Cardiac fibroblast (primary cell): ENCODE results near the gene PTPRG.

Source experiments
- DNase-seq, 2 donors: peaks; one replicate each; pipeline versions ENCODE4 v3.0.0 to v3.0.0-alpha.2; 2010; ENCODE audit warnings: low read depth in 2 of 2
- H3K4me3 ChIP-seq, 2 donors: replicated peaks in 1 of 2; 1 replicate in 1 of 2; 2 replicates in 1 of 2; pipeline ENCODE4 v1.5.1; 2011; ENCODE audit warnings: low read depth in 2 of 2, low read length in 2 of 2, mild to moderate bottlenecking in 2 of 2, moderate library complexity in 1 of 2
- TF ChIP-seq, protein P1 (sequence below): IDR thresholded peaks from one replicate; pipeline ENCODE4 v1.5.1; 2011; ENCODE audit warnings: low read depth, mild to moderate bottlenecking, low read length, inconsistent platforms

The PTPRG gene

DNA sequence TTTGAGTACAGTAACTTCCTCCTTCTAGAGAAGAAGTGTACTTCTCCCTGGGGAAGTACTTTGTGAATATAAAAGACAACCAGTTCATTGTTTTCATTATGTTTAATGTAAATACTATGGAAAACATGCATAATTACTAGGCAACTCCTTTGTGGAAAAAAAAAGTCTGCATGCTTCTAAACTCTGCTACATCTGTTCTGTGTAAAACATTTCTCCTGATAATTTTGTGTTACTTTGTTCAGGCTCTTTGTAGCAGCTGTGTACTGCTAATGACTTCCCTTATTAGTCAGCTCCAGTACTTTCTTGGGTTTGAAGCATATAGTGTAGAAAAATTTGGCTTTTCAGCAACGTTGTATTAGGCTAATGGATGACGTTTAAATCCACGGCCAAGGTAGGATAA, 700.4 kb downstream of the PTPRG start:
- H3K4me3 ChIP-seq: no peak overlapping the region
- TF ChIP-seq, protein P1, sequence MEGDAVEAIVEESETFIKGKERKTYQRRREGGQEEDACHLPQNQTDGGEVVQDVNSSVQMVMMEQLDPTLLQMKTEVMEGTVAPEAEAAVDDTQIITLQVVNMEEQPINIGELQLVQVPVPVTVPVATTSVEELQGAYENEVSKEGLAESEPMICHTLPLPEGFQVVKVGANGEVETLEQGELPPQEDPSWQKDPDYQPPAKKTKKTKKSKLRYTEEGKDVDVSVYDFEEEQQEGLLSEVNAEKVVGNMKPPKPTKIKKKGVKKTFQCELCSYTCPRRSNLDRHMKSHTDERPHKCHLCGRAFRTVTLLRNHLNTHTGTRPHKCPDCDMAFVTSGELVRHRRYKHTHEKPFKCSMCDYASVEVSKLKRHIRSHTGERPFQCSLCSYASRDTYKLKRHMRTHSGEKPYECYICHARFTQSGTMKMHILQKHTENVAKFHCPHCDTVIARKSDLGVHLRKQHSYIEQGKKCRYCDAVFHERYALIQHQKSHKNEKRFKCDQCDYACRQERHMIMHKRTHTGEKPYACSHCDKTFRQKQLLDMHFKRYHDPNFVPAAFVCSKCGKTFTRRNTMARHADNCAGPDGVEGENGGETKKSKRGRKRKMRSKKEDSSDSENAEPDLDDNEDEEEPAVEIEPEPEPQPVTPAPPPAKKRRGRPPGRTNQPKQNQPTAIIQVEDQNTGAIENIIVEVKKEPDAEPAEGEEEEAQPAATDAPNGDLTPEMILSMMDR: no peak
- no peak for DNase-seq

- DNase-seq: no peak
- TF ChIP-seq, protein P1: no peak
- H3K4me3 ChIP-seq: no peak overlapping the region
Observed at GRCh38 chr3:62265528-62265927, 704.2 kb downstream of the PTPRG start.

DNA sequence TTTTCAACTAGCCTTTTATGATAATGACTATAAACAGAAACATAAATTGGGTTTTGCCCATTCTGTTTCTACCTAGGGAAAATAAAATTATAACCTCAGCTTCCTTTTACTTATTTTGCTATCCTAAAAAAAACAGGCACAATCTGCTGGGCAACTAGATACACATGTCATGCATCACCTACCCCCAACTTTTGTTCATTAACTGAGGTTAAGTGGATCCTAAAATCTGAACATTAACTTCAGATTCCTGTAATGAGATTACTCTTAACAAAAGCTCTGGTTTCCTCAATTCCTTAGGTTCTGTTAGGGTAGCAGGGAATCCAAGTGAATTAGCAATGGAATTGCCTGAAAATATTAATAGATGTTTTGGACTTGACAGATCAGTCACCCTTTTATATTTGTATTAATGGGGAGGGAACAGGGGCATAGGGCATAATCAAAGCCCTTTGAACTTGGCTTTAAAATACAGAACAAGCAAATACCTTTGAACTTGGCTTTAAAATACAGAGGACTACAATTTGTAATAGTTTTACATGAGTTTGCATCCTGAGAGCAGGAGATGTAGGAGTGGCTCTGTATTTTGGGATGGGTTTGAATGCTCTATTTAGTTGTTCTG, 705.4 kb downstream of the PTPRG start:
- H3K4me3 ChIP-seq: no peak overlapping the region
- TF ChIP-seq, protein P1: no peak
- DNase-seq: no peak

DNA sequence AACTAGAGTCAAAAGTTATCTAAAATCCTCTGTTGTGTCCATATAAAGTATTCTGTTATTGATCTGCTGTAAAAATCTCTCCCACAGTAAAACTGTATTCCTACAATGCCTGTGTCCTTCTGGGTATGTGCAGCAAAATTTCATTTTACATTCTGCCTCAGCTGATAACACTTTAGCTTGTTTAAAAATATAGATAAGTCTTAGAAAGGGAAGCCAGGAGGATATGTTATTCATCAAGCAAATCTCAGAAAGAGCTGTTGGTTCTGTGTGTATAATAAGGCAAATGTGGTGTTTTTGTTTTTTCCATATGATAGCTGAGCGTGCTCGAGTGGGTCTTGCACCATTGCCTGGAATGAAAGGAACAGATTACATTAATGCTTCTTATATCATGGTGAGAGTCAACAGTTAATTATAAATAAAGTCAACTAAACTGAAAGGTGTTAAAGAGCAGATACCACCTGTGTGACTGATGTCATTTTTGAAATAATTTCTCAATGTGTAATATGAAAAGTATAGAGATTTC, 715.3 kb downstream of the PTPRG start:
- TF ChIP-seq, protein P1: no peak

DNA sequence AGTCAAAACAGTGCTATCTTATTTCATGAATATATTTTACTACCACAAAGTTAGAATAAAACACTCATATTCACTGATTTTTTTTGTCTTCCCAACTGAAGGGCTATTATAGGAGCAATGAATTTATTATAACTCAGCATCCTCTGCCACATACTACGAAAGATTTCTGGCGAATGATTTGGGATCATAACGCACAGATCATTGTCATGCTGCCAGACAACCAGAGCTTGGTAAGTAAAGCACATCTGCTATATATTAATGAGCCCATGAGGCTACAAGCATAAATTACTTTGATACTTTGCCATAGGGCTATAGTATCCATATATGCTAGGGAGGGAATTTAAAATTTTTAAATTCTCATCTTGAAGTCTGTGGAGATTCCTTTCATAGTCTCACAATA, 716.1 kb downstream of the PTPRG start:
- DNase-seq: no peak
- H3K4me3 ChIP-seq: no peak overlapping the region

More for the DNA sequence above, 715.3 kb downstream of the PTPRG start:
- no peak for DNase-seq
- no peak overlapping the region for H3K4me3 ChIP-seq

DNA sequence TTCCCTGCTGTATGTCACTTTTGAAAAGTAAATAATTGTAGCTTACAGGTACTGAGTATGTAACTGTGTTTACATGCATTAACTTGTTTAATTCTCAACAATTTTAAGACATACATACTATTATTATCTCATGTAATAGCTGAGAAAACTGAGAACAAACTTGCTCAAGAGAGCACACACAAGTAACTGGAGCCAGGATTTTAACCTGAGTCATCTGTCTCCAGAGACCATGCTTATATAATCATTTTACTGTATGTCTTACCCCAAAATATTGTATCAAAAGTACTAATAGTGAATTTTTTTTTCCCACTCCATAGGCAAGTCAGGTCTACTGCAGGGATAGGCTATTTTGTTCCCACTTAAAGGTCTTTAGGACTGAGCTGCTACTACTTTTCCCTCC, 716.6 kb downstream of the PTPRG start:
- TF ChIP-seq, protein P1: no peak
- peak; percentile 5 to 51 for DNase-seq
- H3K4me3 ChIP-seq: no peak overlapping the region

More for the DNA sequence above, 716.1 kb downstream of the PTPRG start:
- TF ChIP-seq, protein P1: no peak

DNA sequence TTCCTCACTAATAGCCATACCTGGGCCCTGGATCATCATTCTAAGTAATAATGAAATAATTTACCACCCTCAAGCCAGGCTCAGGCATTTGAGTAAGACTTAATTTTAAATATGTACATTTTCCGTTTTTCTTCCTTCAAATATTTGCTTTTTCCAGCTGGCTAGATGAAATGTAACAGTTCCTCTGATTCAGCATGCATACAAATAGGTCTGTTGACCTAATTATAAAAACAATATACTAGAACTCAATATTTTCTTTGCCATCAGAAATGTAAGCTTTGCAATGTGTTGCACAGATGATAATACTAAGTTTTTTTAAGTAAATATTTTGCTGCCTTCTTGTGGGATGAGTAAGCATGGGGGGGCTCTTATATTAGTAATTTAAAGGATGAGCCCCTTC, 720.4 kb downstream of the PTPRG start:
- TF ChIP-seq, protein P1: no peak
- DNase-seq: peak in 1 of 2 donors; percentile 31
- no peak overlapping the region for H3K4me3 ChIP-seq
